KMS-11 (cell line): ENCODE measurements around the gene RAB11A.
A peak's percentile ranks its signal among the peaks of the same experiment; 100 is the strongest.

Experiments
- H2AFZ ChIP-seq: fragments of 200-600 bp; sonication (generic); 2 replicates; pipeline ENCODE4 v1.6.1; 2016; ENCODE audit warnings: antibody characterized with exemption, mixed run types, low read depth
- H3K27ac ChIP-seq: fragments of 200-600 bp; sonication (generic); 2 replicates; pipeline ENCODE4 v1.6.1; 2016; ENCODE audit warnings: mild to moderate bottlenecking, mixed run types
- H3K27me3 ChIP-seq: fragments of 200-600 bp; sonication (generic); 2 replicates; pipeline ENCODE4 v1.6.1; 2017; ENCODE audit warnings: mild to moderate bottlenecking, low read depth, mixed run types, moderate library complexity; ENCODE audit not compliant: insufficient read depth
- H3K36me3 ChIP-seq: fragments of 200-600 bp; sonication (generic); 2 replicates; pipeline ENCODE4 v1.6.1; 2017; ENCODE audit warnings: mild to moderate bottlenecking, mixed run types; ENCODE audit not compliant: insufficient read depth
- H3K4me1 ChIP-seq: fragments of 200-600 bp; sonication (generic); 2 replicates; pipeline ENCODE4 v1.6.1; 2016; ENCODE audit warnings: mild to moderate bottlenecking, low read depth, mixed run types; ENCODE audit not compliant: poor library complexity, severe bottlenecking
- H3K4me2 ChIP-seq: fragments of 200-600 bp; sonication (generic); 2 replicates; pipeline ENCODE4 v1.7.0; 2016; ENCODE audit warnings: mild to moderate bottlenecking, mixed run types
- H3K4me3 ChIP-seq: fragments of 200-600 bp; sonication (generic); IDR thresholded peaks from 2 replicates; pipeline ENCODE4 v1.6.1; 2017; ENCODE audit warnings: low read depth, low read length, mixed read lengths; ENCODE audit not compliant: insufficient read depth
- H3K79me2 ChIP-seq: fragments of 200-600 bp; sonication (generic); 2 replicates; pipeline ENCODE4 v1.6.1; 2016; ENCODE audit warnings: low read depth, mixed run types; ENCODE audit not compliant: insufficient read depth
- H3K9ac ChIP-seq: fragments of 200-600 bp; sonication (generic); 2 replicates; pipeline ENCODE4 v1.6.1; 2016; ENCODE audit warnings: mild to moderate bottlenecking, mixed run types
- H4K20me1 ChIP-seq: fragments of 200-600 bp; sonication (generic); 2 replicates; pipeline ENCODE4 v1.6.1; 2016; ENCODE audit warnings: mild to moderate bottlenecking, mixed run types; ENCODE audit not compliant: insufficient read depth
- TF ChIP-seq, protein P1 (sequence below): fragments of 200-600 bp; sonication (generic); conservative IDR thresholded peaks from 2 replicates; pipeline ENCODE4 v1.6.1; 2017; ENCODE audit warnings: low read depth, mild to moderate bottlenecking, antibody characterized with exemption, low read length, moderate library complexity, mixed read lengths

The RAB11A gene

GRCh38 chr15:65869126-65869953 lies at the start of gene RAB11A:
Gene RAB11A, plus strand, starts transcription at chr15:65869491. Its CDS starts 95 bp downstream, at chr15:65869586.
- Histone ChIP-seq H3K4me2 (peak within 1 kb of the TSS; percentile 96), H3K36me3 (no peaks in the 10 kb centered on the region), H3K9ac (peak within 1 kb of the TSS; percentile 72), H3K27me3 (no peaks in the 10 kb centered on the region), H2AFZ (peak within 1 kb of the TSS; percentile 93), H3K79me2 (peaks cover 49% of the 10 kb centered on the region), H3K4me3 (no peak within 1 kb of the TSS), H3K27ac (peak within 1 kb of the TSS; percentile 60), H4K20me1 (no peaks in the 10 kb centered on the region), H3K4me1 (peaks cover 11% of the 10 kb centered on the region)
- TF ChIP-seq, protein P1, sequence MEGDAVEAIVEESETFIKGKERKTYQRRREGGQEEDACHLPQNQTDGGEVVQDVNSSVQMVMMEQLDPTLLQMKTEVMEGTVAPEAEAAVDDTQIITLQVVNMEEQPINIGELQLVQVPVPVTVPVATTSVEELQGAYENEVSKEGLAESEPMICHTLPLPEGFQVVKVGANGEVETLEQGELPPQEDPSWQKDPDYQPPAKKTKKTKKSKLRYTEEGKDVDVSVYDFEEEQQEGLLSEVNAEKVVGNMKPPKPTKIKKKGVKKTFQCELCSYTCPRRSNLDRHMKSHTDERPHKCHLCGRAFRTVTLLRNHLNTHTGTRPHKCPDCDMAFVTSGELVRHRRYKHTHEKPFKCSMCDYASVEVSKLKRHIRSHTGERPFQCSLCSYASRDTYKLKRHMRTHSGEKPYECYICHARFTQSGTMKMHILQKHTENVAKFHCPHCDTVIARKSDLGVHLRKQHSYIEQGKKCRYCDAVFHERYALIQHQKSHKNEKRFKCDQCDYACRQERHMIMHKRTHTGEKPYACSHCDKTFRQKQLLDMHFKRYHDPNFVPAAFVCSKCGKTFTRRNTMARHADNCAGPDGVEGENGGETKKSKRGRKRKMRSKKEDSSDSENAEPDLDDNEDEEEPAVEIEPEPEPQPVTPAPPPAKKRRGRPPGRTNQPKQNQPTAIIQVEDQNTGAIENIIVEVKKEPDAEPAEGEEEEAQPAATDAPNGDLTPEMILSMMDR, result peak; percentile 34; the same call in 1 of the 2 replicates

DNA sequence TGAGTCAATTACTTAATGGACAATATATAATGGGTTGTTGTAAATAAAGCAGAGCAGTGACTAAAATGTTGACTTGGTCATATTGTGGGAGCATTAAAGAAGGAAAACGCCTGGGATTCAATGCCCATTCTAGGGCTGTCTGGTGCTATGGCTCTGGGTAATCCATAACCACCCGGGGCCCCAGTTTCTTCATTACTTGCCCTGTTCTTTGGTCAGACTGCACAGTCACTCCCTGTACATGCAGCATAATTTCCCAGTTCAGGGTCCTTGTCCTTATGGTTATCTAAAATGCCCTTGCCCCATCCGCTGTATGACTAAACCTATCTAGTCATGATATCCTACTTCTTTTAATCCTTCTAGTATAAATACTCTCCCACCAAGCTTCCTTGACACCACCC lies 49.7 kb upstream of the RAB11A start:
- Histone ChIP-seq H2AFZ (no peak overlapping the region), H3K4me1 (peaks cover 15% of the 10 kb centered on the region), H3K27ac (no peak overlapping the region), H4K20me1 (no peaks in the 10 kb centered on the region), H3K4me3 (no peak overlapping the region), H3K4me2 (no peak overlapping the region), H3K36me3 (no peaks in the 10 kb centered on the region), H3K79me2 (no peaks in the 10 kb centered on the region), H3K9ac (no peak overlapping the region), H3K27me3 (no peaks in the 10 kb centered on the region)
- TF ChIP-seq, protein P1, result no peak

DNA sequence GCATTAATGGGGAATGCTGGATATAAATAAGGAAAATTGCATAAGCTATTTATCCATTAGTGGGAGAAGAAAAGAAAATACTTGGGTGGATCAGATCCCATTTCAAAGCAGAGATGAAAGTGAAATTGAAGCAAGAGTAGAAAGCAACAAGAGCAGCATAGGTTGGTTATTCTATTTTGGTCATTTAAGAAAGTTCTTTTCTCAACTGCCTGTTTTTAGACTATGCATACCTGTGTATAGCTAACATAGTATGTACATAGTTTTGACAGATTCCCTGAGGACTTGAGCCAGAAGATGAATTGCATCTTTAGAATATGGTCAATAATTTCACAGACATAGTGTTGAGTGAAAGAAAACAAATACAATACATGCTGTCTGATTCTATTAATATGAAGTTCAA lies 48.2 kb upstream of the RAB11A start:
- Histone ChIP-seq H4K20me1 (no peaks in the 10 kb centered on the region), H3K4me2 (no peak overlapping the region), H3K4me3 (no peak overlapping the region), H3K36me3 (no peaks in the 10 kb centered on the region), H3K9ac (no peak overlapping the region), H3K79me2 (no peaks in the 10 kb centered on the region), H3K27me3 (no peaks in the 10 kb centered on the region), H3K4me1 (peaks cover 15% of the 10 kb centered on the region), H2AFZ (no peak overlapping the region), H3K27ac (no peak overlapping the region)
- TF ChIP-seq, protein P1, result no peak

- TF ChIP-seq, protein P1, result no peak
- Histone ChIP-seq H3K4me2 (no peak overlapping the region), H2AFZ (no peak overlapping the region), H3K27me3 (no peaks in the 10 kb centered on the region), H3K27ac (no peak overlapping the region), H3K4me1 (peaks cover 15% of the 10 kb centered on the region), H3K36me3 (no peaks in the 10 kb centered on the region), H3K9ac (no peak overlapping the region), H3K79me2 (no peaks in the 10 kb centered on the region), H4K20me1 (no peaks in the 10 kb centered on the region), H3K4me3 (no peak overlapping the region)
Observed at GRCh38 chr15:65822316-65822715, 47.0 kb upstream of the RAB11A start.
